GM12874 (cell line): ENCODE results near the gene SAP130.

Source experiments
- TF ChIP-seq, protein P1 (sequence below): IDR thresholded peaks from 2 replicates; pipeline ENCODE4 v1.5.1; 2011; ENCODE audit warnings: low read depth, mild to moderate bottlenecking, control low read depth, low read length, moderate library complexity; ENCODE audit not compliant: insufficient read depth

SAP130 gene

DNA sequence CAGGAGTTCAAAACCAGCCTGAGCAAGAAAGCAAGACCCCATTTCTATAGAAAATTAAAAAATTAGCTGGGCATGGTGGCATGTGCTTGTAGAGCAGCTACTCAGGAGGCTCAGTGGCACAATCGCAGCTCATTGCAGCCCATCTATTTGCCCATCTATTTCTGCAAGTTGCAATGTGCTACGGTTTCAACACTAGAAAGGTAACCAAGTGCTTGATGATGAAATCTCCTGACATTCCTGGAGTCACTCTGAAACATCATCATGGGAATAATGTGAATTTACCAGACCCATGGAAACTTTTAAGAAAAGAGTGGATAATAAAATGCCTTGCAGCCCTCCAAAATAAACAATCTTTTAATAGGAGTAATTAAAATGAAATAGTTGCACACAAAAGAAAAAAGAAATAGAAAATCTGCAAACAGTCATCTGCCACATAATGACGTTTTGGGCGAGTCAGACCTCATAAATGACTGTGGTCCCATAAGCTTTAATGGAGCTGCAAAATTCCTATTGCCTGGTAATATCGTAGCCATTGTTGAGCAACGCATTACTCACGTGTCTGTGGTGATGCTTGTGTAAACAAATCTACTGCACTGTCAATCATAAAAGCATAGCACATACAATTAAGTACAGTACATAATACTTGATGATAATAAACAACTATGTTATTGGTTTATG lies 95.5 kb downstream of the SAP130 start:
- TF ChIP-seq, protein P1, sequence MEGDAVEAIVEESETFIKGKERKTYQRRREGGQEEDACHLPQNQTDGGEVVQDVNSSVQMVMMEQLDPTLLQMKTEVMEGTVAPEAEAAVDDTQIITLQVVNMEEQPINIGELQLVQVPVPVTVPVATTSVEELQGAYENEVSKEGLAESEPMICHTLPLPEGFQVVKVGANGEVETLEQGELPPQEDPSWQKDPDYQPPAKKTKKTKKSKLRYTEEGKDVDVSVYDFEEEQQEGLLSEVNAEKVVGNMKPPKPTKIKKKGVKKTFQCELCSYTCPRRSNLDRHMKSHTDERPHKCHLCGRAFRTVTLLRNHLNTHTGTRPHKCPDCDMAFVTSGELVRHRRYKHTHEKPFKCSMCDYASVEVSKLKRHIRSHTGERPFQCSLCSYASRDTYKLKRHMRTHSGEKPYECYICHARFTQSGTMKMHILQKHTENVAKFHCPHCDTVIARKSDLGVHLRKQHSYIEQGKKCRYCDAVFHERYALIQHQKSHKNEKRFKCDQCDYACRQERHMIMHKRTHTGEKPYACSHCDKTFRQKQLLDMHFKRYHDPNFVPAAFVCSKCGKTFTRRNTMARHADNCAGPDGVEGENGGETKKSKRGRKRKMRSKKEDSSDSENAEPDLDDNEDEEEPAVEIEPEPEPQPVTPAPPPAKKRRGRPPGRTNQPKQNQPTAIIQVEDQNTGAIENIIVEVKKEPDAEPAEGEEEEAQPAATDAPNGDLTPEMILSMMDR, result no peak

DNA sequence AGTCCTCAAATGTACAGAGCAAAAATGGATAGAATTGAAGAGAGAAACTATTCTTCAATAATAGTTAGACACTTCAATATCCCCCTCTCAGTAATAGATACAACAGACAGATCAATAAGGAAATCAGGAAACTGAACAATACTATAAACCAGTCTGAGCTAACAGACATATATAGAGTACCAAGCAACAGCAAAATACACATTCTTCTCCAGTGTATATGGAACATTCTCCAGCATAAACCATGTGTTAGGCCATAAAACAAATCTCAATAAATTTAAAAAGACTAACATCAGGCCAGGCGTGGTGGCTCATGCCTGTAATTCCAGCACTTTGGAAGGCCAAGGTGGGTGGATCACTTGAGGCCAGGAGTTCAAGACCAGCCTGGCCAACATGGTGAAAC lies 98.4 kb downstream of the SAP130 start:
- TF ChIP-seq, protein P1, result no peak

DNA sequence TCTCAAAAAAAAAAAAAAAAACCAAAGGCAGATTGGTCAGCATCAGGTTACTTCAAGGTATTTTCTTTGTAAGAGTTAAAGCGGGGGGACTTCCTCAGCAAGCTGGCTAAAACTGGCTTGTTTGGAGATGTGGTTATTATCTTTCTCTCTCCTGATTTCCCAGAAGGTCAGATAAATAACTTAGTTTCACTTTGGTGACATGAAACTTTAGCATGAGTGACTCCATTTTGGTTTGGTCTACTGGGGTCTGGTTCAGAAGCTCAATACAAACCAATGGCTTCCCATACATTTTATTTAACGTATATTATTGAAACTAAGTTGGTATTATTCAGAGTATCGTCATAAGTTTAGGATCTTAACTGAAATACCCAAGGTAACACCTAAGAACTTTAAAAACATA lies 100.5 kb downstream of the SAP130 start:
- TF ChIP-seq, protein P1, result no peak

DNA sequence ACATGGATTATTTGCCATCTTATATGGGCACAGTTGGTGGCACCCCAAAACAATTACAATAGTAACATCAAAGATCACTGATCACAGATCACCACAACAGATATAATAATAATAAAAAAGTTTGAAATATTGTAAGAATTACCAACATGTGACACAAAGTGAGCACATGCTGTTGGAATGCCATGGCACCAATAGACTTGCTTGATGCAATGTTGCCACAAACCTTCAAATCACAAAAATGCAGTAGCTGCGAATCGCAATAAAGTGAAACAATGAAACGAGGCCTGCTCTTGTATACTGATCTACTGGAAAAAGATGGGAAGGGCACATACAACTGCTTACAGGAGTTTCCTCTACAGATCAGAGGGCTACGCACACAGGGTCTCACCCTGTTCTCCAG lies 109.9 kb downstream of the SAP130 start:
- TF ChIP-seq, protein P1, result no peak

DNA sequence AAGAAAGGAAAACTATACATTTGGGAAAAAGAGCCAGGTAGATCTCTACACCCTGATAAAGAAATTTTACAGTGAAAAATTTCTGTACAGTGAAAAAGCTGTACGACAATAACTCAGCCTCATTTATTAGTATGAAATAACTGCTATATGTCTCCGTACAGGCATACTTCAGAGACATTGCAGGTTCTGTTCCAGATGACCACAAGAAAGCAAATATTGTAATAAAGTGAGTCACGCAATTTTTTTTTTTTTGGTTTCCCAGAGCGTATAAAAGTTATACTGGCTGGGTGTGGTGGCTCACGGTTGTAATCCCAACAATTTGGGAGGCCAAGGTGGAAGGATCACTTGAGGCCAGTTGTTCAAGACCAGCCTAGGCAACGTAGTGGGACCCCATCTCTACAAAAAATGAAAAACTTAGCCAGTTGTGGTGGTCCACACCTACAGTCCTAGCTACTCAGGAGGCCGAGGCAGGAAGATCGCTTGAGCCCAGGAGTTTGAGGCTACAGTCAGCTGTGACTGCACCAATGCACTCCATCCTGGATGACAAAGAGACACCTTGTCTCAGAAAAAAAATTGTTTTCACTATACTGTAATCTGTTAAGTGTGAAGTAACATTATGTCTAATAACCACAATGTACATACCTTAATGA lies 113.9 kb downstream of the SAP130 start:
- TF ChIP-seq, protein P1, result no peak

DNA sequence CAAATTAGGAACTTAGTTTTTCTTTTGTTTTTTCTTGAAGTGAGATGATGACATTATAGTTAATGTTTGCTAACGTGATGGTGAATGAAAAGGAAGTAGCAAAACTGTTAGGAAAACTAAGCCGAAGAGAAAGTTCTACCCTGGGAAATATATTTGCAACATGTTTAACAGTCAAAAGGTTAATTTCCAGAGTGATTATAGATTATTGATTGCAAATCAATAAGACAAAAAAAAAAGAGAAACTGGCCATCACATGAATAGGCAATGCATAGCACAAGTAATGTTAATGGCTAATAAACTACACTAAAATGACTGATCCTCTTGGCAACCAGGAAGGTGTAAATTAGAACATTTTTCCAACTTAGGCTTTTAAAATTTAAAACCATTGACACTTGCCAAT lies 116.1 kb downstream of the SAP130 start:
- TF ChIP-seq, protein P1, result no peak

DNA sequence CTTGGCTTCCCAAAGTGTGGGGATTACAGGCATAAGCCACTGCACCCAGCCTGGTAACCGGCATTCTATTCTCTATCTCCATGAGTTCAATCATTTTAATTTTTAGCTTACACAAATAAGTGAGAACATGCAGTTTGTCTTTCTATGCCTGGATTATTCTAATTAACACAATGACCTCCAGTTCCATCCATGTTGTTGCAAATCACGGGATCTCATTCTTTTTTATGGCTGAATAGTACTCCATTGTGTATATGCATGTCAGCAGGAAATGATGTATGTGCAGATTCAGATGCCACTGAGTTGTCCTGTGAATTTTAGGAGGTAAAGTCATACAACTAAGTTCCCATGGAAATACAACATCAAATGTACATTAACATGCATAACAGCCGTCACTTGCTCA lies 117.4 kb downstream of the SAP130 start:
- TF ChIP-seq, protein P1, result no peak
